ENCODE data around the gene TSC1.

The TSC1 gene

DNA sequence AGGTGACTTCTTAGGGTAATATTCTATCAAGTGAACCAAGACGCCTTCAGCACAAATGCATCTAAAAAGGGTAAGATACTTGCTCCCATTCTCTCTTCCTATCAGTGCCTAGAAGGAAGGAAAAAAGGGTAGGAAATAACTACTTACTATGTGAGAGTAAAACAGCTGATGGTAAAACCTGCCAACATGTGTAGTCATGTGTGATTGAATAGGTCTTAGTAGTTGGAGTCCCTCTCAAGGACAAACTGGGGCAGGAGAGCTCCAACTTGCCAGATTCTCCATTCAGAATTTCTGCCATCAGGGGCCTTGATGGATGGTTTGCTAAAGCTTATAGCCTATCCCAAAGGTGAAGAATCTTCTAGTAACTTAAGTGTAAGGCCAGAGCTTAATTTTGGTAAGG is 5.2 kb downstream of the TSC1 start:
- Histone ChIP-seq H3K36me3 (ENCODE audit: low read depth) (peaks cover 8% of the 10 kb centered on the region; the same call in 1 of the 2 replicates), H3K9me3 (ENCODE audit: severe bottlenecking) (no peaks in the 10 kb centered on the region), H3K27ac (ENCODE audit: poor library complexity, severe bottlenecking) (no peak overlapping the region), H3K4me1 (ENCODE audit: insufficient read depth, poor library complexity, severe bottlenecking) (peaks cover 15% of the 10 kb centered on the region), H3K27me3 (ENCODE audit: insufficient read depth, poor library complexity, severe bottlenecking) (no peaks in the 10 kb centered on the region), H3K4me3 (ENCODE audit: severe bottlenecking) (no peak overlapping the region)
- DNase-seq (ENCODE audit: low spot score) (no peak), ATAC-seq (ENCODE audit: low read depth) (no peak)
- TF ChIP-seq, protein P1, sequence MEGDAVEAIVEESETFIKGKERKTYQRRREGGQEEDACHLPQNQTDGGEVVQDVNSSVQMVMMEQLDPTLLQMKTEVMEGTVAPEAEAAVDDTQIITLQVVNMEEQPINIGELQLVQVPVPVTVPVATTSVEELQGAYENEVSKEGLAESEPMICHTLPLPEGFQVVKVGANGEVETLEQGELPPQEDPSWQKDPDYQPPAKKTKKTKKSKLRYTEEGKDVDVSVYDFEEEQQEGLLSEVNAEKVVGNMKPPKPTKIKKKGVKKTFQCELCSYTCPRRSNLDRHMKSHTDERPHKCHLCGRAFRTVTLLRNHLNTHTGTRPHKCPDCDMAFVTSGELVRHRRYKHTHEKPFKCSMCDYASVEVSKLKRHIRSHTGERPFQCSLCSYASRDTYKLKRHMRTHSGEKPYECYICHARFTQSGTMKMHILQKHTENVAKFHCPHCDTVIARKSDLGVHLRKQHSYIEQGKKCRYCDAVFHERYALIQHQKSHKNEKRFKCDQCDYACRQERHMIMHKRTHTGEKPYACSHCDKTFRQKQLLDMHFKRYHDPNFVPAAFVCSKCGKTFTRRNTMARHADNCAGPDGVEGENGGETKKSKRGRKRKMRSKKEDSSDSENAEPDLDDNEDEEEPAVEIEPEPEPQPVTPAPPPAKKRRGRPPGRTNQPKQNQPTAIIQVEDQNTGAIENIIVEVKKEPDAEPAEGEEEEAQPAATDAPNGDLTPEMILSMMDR (IDR thresholded peaks at IDR 0.05; ENCODE audit: poor library complexity, severe bottlenecking) = no peak

DNA sequence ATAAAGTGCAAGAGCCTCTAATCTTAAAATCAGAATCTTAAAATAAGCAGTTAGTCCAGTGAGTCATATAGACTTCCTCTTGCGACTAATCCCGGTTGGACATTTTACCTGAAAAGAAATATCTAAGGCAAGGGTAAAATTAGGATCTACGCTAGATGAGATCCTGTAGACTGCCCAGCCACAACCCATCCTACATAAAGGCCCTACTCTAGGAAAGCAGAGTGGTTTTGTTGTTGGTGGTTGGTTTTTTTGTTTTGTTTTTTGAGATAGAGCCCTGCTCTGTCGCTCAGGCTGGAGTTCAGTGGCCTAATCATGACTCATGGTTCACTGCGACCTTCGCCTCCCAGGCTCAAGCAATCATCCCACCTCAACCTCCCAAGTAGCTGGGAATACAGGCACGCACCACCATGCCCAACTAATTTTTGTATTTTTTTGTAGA is 6.9 kb downstream of the TSC1 start:
- Histone ChIP-seq H3K4me3 (ENCODE audit: severe bottlenecking) (no peak overlapping the region), H3K27me3 (ENCODE audit: insufficient read depth, poor library complexity, severe bottlenecking) (no peaks in the 10 kb centered on the region), H3K4me1 (ENCODE audit: insufficient read depth, poor library complexity, severe bottlenecking) (peaks cover 7% of the 10 kb centered on the region), H3K27ac (ENCODE audit: poor library complexity, severe bottlenecking) (peak overlapping the region; percentile 10), H3K36me3 (ENCODE audit: low read depth) (peaks cover 8% of the 10 kb centered on the region; the same call in 1 of the 2 replicates), H3K9me3 (ENCODE audit: severe bottlenecking) (no peaks in the 10 kb centered on the region)
- ATAC-seq (ENCODE audit: low read depth) = peak; percentile 29; the same call in 2 of the 3 replicates
- TF ChIP-seq, protein P1 (IDR thresholded peaks at IDR 0.05; ENCODE audit: poor library complexity, severe bottlenecking) = no peak
- no peak for DNase-seq (ENCODE audit: low spot score)

DNA sequence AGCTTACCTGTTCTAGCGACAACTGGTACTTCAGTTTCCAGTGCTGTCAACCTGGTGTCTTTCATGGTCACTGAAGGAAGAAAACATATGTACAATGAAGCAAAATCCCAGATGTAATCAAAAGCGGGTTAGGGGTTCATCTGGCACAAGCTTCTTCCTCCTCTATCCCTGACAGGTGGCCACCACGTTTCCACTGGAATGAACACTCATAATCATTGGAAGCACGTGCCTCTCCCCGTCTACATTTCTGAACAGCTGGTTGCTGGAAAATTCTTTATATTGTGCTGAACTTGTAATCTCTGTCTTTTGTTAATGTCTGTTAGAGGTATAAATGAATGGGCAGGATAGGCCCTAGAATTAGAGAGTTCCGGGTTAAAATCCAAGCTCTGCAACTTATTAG is 9.4 kb downstream of the TSC1 start:
- ATAC-seq (ENCODE audit: low read depth) (no peak), DNase-seq (ENCODE audit: low spot score) (no peak)
- H3K4me1 ChIP-seq (ENCODE audit: insufficient read depth, poor library complexity, severe bottlenecking) = peaks cover 5% of the 10 kb centered on the region
- H3K9me3 ChIP-seq (ENCODE audit: severe bottlenecking) = no peaks in the 10 kb centered on the region
- no peaks in the 10 kb centered on the region for H3K27me3 ChIP-seq (ENCODE audit: insufficient read depth, poor library complexity, severe bottlenecking)
- H3K4me3 ChIP-seq (ENCODE audit: severe bottlenecking) = no peak overlapping the region
- H3K27ac ChIP-seq (ENCODE audit: poor library complexity, severe bottlenecking) = no peak overlapping the region
- peaks cover 12% of the 10 kb centered on the region for H3K36me3 ChIP-seq (ENCODE audit: low read depth)
- TF ChIP-seq, protein P1 (IDR thresholded peaks at IDR 0.05; ENCODE audit: poor library complexity, severe bottlenecking) = no peak

GRCh38 chr9:132931178-132931735 is 13.2 kb downstream of the TSC1 start:
- ATAC-seq (ENCODE audit: low read depth) (no peak), DNase-seq (ENCODE audit: low spot score) (no peak)
- TF ChIP-seq, protein P1 (IDR thresholded peaks at IDR 0.05; ENCODE audit: poor library complexity, severe bottlenecking) = no peak
- no peaks in the 10 kb centered on the region for H3K4me1 ChIP-seq (ENCODE audit: insufficient read depth, poor library complexity, severe bottlenecking)
- H3K4me3 ChIP-seq (ENCODE audit: severe bottlenecking) = no peak overlapping the region
- peaks cover 15% of the 10 kb centered on the region for H3K36me3 ChIP-seq (ENCODE audit: low read depth)
- H3K27ac ChIP-seq (ENCODE audit: poor library complexity, severe bottlenecking) = no peak overlapping the region
- H3K27me3 ChIP-seq (ENCODE audit: insufficient read depth, poor library complexity, severe bottlenecking) = no peaks in the 10 kb centered on the region
- no peaks in the 10 kb centered on the region for H3K9me3 ChIP-seq (ENCODE audit: severe bottlenecking)

DNA sequence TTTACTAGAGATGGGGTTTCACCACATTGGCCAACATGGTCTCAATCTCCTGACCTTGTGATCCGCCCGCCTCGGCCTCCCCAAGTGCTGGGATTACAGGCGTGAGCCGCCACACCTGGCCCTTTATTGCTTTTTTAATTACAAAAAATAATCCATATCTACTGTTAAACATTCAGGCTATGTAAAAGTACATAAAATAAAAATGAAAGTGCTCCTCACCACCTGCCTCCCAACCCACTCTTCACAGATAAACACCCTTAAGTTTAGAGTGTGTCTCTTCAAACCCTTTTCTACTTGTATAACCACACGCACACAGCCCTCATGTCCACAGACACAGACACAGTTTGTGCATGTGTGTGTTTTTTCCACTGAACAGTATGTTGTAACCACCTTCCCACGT is 16.7 kb downstream of the TSC1 start:
- H3K9me3 ChIP-seq (ENCODE audit: severe bottlenecking) = no peaks in the 10 kb centered on the region
- H3K27ac ChIP-seq (ENCODE audit: poor library complexity, severe bottlenecking) = no peak overlapping the region
- TF ChIP-seq, protein P1 (IDR thresholded peaks at IDR 0.05; ENCODE audit: poor library complexity, severe bottlenecking) = no peak
- no peak for ATAC-seq (ENCODE audit: low read depth)
- H3K4me1 ChIP-seq (ENCODE audit: insufficient read depth, poor library complexity, severe bottlenecking) = peaks cover 13% of the 10 kb centered on the region
- no peak for DNase-seq (ENCODE audit: low spot score)
- H3K36me3 ChIP-seq (ENCODE audit: low read depth) = peaks cover 32% of the 10 kb centered on the region
- H3K4me3 ChIP-seq (ENCODE audit: severe bottlenecking) = no peak overlapping the region
- no peaks in the 10 kb centered on the region for H3K27me3 ChIP-seq (ENCODE audit: insufficient read depth, poor library complexity, severe bottlenecking)
